Heart right ventricle (tissue), 16 donors: ENCODE results near the gene AREL1. TPM values are rescaled to one million over a fixed set of nuclear protein-coding genes. Genes with fewer than 3 reads are reported as not detected.
A peak's percentile ranks its signal among the peaks of the same experiment; 100 is the strongest.

Experiments
- ATAC-seq, 8 donors: fragments of 200-7000 bp; cut with Tn5 transposase; one replicate each; pipeline ENCODE4 v1.9.1; 2020; ENCODE audit warnings: mild to moderate bottlenecking in 8 of 8, moderate library complexity in 8 of 8, moderate number of reproducible peaks in 1 of 8
- DNase-seq, 2 donors: peaks; one replicate each; pipeline ENCODE4 v3.0.0-alpha.2; 2020
- H3K27ac ChIP-seq, 10 donors: fragments of 200-600 bp; sonication (generic) in 2 of 10; one replicate each; pipeline versions ENCODE4 v1.5.0 to v1.8.0; 2020 to 2022; ENCODE audit warnings: mild to moderate bottlenecking in 3 of 10
- H3K27me3 ChIP-seq, 7 donors: fragments of 200-600 bp; one replicate each; pipeline ENCODE4 v1.8.0; 2021 to 2022; ENCODE audit warnings: mild to moderate bottlenecking in 2 of 7
- H3K36me3 ChIP-seq, 9 donors: fragments of 200-600 bp; sonication (generic) in 1 of 9; one replicate each; pipeline versions ENCODE4 v1.5.0 to v1.8.0; 2020 to 2022; ENCODE audit warnings: mild to moderate bottlenecking in 2 of 9
- H3K4me1 ChIP-seq, 9 donors: fragments of 200-600 bp; sonication (generic) in 1 of 9; one replicate each; pipeline versions ENCODE4 v1.5.0 to v1.8.0; 2020 to 2022; ENCODE audit warnings: mild to moderate bottlenecking in 4 of 9
- H3K4me3 ChIP-seq, 10 donors: fragments of 200-600 bp; sonication (generic) in 2 of 10; one replicate each; pipeline versions ENCODE4 v1.5.0 to v1.8.0; 2020 to 2022; ENCODE audit warnings: mild to moderate bottlenecking in 7 of 10, moderate library complexity in 2 of 10
- H3K9me3 ChIP-seq, 11 donors: fragments of 200-600 bp in 10 of 11; sonication (generic) in 2 of 11; one replicate each; pipeline versions ENCODE4 v1.5.0 to v1.8.0; 2013 to 2022; ENCODE audit warnings: mild to moderate bottlenecking in 2 of 11, control low read depth in 1 of 11, moderate library complexity in 1 of 11
- WGBS, 2 donors: extraction: QIAGEN DNeasy Blood & Tissue Kit; methylation state at CpG; one replicate each; pipeline ENCODE4 v1.1.7; 2013; ENCODE audit warnings: inconsistent platforms in 1 of 2; 5-methylcytosine and 5-hydroxymethylcytosine counted together
- intact Hi-C, 10 donors: fragments of 100-400 bp; cut with DNase I; formaldehyde crosslinking; loops; one replicate each; pipeline versions ENCODE4 v1.11.1 to v1.14.2; 2022
- polyA plus RNA-seq, 2 donors: library from polyadenylated mRNA; stranded (reverse); fragments of 200-250 nt; gene quantifications; one replicate each; pipeline ENCODE4 v1.2.3, GENCODE V29; 2013
- total RNA-seq, 10 donors: library from RNA; stranded (reverse); fragmentation: NEBNext Ultra II Directional in 3 of 10; extraction: Animal tissue kit (Norgen Biotek cat#: 25700) in 3 of 10; gene quantifications; one replicate each; pipeline versions ENCODE4 v1.2.1 to v1.2.4, GENCODE V29; 2021 to 2023
- TF ChIP-seq, protein P1 (sequence below), 9 donors: fragments of 200-600 bp; sonication (generic) in 2 of 9; IDR thresholded peaks; one replicate each; pipeline versions ENCODE4 v1.5.0 to v1.8.0; 2021 to 2022; ENCODE audit warnings: antibody characterized with exemption in 9 of 9, mild to moderate bottlenecking in 5 of 9, moderate library complexity in 1 of 9
- donor health status: Arrhythmogenic right ventricular cardiomyopathy.
- donor health status: ischemic (EF 13 %, LVEDD 7.1; RV severe dilation, severe dysfunction).
- donor health status: healthy with polysubstance abuse.
- donor health status: DM: no; HTN: yes; CAD: no.
- donor health status: DM: no; HTN: no; CAD: no.
- donor health status: ischemic (EF 25% LVEDD 6.9; RV normal size, moderate dysfunction).
- donor health status: ischemic (EF 25% LVEDD 5.7; RV mildly dilated, moderate dysfunction).
- donor health status: healthy.
- donor health status: DM: yes; HTN: yes; CAD: no.
- donor health status: Ischemic cardiomyopathy.
- donor health status: ischemic (EF 35%, LVEDD 5.7; RV mildly dilated, moderate dysfunction).
- donor health status: nonischemic (EF 11% LVEDD 7.7; RV severe dilation, severe dysfunction).
- donor health status: DM: yes; HTN: yes; CAD: no.
- donor health status: PGD.
- donor health status: ischemic (EF 29% LVEDD 5.4; RV normal size, mild dysfunction).
- donor health status: nonischemic (EF 23%, LVEDD 6.1; RV moderate dilation, normal function).

The AREL1 gene
- total and polyA plus RNA-seq, 12 donors = 8.8 to 27.2 (median 20.7) TPM

DNA sequence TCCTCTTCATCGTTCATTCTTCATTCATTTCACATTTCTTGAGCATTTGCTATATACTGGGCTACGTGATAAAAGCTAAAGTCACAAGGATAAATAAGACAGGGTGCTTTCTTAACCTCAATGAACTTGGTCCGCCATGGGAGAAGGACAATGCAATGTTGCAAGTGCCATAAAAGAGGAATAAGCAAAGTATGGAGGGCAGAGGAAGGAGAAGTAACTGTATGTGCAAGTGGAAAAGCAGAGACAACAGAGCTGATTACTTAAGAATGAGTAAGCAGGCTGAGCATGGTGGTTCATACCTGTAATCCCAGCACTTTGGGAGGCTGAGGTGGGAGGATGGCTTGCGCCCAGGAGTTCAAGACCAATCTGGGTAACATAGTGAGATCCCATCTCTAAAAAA is 14.4 kb downstream of the AREL1 start:
- peaks cover 0 to 11% (median 0%) of the 10 kb centered on the region in 11 donors for H3K9me3 ChIP-seq
- intact Hi-C loops = no loop called here
- TF ChIP-seq, protein P1, sequence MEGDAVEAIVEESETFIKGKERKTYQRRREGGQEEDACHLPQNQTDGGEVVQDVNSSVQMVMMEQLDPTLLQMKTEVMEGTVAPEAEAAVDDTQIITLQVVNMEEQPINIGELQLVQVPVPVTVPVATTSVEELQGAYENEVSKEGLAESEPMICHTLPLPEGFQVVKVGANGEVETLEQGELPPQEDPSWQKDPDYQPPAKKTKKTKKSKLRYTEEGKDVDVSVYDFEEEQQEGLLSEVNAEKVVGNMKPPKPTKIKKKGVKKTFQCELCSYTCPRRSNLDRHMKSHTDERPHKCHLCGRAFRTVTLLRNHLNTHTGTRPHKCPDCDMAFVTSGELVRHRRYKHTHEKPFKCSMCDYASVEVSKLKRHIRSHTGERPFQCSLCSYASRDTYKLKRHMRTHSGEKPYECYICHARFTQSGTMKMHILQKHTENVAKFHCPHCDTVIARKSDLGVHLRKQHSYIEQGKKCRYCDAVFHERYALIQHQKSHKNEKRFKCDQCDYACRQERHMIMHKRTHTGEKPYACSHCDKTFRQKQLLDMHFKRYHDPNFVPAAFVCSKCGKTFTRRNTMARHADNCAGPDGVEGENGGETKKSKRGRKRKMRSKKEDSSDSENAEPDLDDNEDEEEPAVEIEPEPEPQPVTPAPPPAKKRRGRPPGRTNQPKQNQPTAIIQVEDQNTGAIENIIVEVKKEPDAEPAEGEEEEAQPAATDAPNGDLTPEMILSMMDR (IDR thresholded peaks at IDR 0.05) = no peak
- H3K27ac ChIP-seq = peak overlapping the region in 1 of 10 donors; percentile 63
- H3K36me3 ChIP-seq = peaks cover 0 to 19% (median 0%) of the 10 kb centered on the region in 9 donors
- H3K4me3 ChIP-seq = no peak overlapping the region
- H3K27me3 ChIP-seq = no peaks in the 10 kb centered on the region
- DNase-seq = no peak
- WGBS, 2 donors = 96 to 98% methylated on average over 4 of the region's 4 CpGs
- ATAC-seq = no peak
- H3K4me1 ChIP-seq = peaks cover 0 to 24% (median 0%) of the 10 kb centered on the region in 9 donors

DNA sequence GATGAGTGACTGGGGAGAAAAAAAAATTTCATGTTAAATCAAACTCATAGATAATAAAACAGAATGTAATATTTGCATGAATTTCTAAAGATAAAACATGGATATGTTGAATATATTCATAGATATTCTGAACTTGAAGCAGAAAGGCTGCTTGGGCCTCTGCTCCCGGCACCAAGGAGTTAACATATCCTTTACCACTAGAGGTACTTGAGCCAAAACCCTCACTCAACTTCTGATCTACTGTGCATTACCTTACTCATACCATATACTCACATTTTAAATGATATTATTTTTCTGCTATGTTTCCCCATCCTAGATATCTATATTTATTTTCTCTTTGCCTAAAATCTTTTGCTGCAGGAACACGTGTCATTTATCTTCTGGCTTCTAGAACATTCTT is 14.9 kb downstream of the AREL1 start:
- no peak for DNase-seq
- intact Hi-C loops = no loop called here
- peak overlapping the region in 1 of 10 donors; percentile 38 for H3K27ac ChIP-seq
- H3K9me3 ChIP-seq = peaks cover 0 to 10% (median 0%) of the 10 kb centered on the region in 11 donors
- peaks cover 0 to 19% (median 0%) of the 10 kb centered on the region in 9 donors for H3K36me3 ChIP-seq
- H3K4me1 ChIP-seq = peaks cover 0 to 24% (median 0%) of the 10 kb centered on the region in 9 donors
- no peaks in the 10 kb centered on the region for H3K27me3 ChIP-seq
- WGBS, 2 donors = 84 to 91% methylated on average over 2 of the region's 2 CpGs
- no peak overlapping the region for H3K4me3 ChIP-seq
- TF ChIP-seq, protein P1 (IDR thresholded peaks at IDR 0.05) = no peak
- ATAC-seq = no peak

DNA sequence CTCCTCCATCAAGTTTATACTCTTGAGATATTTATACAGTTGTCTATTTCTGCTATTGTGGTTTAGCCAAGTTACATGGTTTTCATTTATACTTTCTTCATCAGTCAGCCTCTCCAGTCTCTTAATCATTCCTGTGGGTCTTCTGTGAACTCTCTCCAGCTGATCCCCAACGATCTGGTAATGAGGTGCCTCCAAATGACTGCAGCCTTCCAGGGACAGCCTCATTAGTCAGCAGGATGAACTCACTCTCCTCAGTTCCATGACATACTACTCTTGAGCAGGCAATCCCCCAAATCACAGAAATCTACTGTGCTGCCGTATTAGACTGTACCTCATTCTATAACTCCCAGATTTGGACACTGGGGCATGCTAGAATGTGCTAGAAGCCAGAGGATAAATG is 15.3 kb downstream of the AREL1 start:
- H3K9me3 ChIP-seq = peaks cover 0 to 6% (median 0%) of the 10 kb centered on the region in 11 donors
- H3K4me3 ChIP-seq = no peak overlapping the region
- ATAC-seq = no peak
- intact Hi-C loops = no loop called here
- TF ChIP-seq, protein P1 (IDR thresholded peaks at IDR 0.05) = no peak
- H3K27ac ChIP-seq = no peak overlapping the region
- H3K4me1 ChIP-seq = peaks cover 0 to 24% (median 0%) of the 10 kb centered on the region in 9 donors
- 78 to 87% methylated on average over 2 of the region's 2 CpGs for WGBS, 2 donors
- H3K36me3 ChIP-seq = peaks cover 0 to 19% (median 0%) of the 10 kb centered on the region in 9 donors
- H3K27me3 ChIP-seq = no peaks in the 10 kb centered on the region
- DNase-seq = no peak

DNA sequence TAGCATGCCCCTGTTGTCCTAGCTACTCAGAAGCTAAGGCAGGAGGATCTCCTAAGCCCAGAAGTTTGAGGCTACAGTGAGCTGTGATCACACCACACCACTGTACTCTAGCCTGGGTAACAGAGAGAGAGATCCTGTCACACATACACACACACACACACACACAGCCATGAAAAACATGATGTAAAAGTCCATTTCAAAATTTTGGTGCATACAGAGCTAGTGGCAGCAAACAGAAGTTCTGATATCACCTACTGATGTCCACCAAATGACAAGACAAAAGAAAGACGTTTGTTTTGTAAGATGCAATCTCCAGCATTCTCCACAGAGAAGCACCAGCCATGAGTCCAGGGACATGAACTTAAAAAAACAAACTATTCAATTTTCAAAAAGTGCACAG is 15.9 kb downstream of the AREL1 start:
- DNase-seq (no peak), ATAC-seq (no peak)
- Histone ChIP-seq H3K27ac (no peak overlapping the region), H3K4me1 (peaks cover 0 to 28% (median 5%) of the 10 kb centered on the region in 9 donors), H3K9me3 (peaks cover 0 to under 1% (median 0%) of the 10 kb centered on the region in 11 donors), H3K27me3 (no peaks in the 10 kb centered on the region), H3K36me3 (peaks cover 0 to 20% (median 0%) of the 10 kb centered on the region in 9 donors), H3K4me3 (no peak overlapping the region)
- 73 to 83% methylated on average over 1 of the region's 1 CpG for WGBS, 2 donors
- TF ChIP-seq, protein P1 (IDR thresholded peaks at IDR 0.05) = no peak
- intact Hi-C loops = no loop called here
